ENCODE results near the gene PAIP2. TPM values are rescaled to one million over a fixed set of nuclear protein-coding genes. Genes with fewer than 3 reads are reported as not detected.
"Not testable (repeated sequence)": the region's sequence is repeated elsewhere in the genome, so short reads cannot be mapped to it uniquely, and the experiment has no call there.

PAIP2 gene
- total RNA-seq, 1 experiment from 2014 or later, result 119 TPM

DNA sequence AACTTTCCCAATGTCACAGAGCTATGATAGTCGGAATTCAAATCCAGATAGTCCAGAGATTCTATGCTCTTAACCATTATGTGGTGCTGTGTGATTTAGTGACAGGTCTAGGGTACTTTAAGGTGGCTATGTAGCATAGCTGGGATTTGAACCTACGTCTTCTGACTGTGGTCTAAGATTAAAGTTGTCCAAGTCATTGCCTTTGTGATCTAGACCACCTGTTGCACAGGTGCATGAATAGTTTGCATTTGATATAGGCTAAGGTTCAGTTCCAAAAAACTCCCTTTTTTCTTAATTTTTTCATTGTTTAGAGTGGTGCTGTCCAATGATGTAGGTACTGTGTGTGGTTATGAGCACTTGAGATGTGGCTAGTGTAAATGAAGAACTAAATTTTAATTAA is 2.5 kb downstream of the PAIP2 start:
- Histone ChIP-seq H3K27ac (no peak overlapping the region), H3K36me3 (peaks cover 20% of the 10 kb centered on the region), H3K4me1 (replicated peaks) (peaks cover 13% of the 10 kb centered on the region), H3K4me3 (no peak overlapping the region), H3K27me3 (replicated peaks) (no peaks in the 10 kb centered on the region), H3K9me3 (replicated peaks) (no peaks in the 10 kb centered on the region)
- DNase-seq (ENCODE audit: low read depth in 1 of 2, low spot score in 2 of 2), result no peak

DNA sequence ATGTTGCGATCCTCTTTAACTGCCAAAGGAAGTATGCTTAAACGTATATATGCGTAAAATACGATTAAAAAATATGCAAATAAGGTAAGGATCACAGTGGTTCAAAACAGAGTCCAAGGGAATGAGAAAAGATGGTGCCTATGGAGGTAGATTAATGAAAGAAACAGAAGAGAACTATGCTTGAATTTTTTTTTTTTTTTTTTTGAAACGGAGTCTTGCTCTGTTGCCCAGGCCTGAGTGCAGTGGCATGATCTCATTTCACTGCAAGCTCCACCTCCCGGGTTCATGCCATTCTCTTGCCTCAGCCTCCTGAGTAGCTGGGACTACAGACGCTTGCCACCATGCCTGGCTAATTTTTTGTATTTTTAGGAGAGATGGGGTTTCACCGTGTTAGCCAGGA is 3.8 kb downstream of the PAIP2 start:
- Histone ChIP-seq H3K4me1 (replicated peaks) (peaks cover 13% of the 10 kb centered on the region), H3K36me3 (peaks cover 25% of the 10 kb centered on the region)
- not testable (repeated sequence) for H3K27me3 ChIP-seq (replicated peaks); H3K9me3 ChIP-seq (replicated peaks); H3K27ac ChIP-seq; DNase-seq (ENCODE audit: low read depth in 1 of 2, low spot score in 2 of 2); H3K4me3 ChIP-seq

DNA sequence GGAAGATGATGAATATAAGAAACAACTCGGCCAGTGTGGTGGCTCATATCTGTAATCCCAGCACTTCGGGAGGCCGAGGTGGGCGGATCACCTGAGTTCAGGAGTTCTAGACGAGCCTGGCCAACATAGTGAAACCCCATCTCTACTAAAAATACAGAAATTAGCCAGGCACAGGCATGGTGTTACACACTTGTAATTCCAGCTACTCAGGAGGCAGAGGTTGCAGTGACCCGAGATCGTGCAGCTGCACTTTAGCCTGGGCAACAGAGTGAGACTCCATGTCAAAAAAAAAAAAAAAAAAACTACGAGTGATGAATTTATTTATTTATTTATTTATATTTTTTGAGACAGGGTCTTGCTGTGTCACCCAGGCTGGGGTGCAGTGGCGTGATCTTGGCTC is 6.2 kb downstream of the PAIP2 start:
- peaks cover 21% of the 10 kb centered on the region for H3K36me3 ChIP-seq
- not testable (repeated sequence) for H3K4me3 ChIP-seq; H3K27ac ChIP-seq; DNase-seq (ENCODE audit: low read depth in 1 of 2, low spot score in 2 of 2); H3K27me3 ChIP-seq (replicated peaks); H3K9me3 ChIP-seq (replicated peaks); H3K4me1 ChIP-seq (replicated peaks)

DNA sequence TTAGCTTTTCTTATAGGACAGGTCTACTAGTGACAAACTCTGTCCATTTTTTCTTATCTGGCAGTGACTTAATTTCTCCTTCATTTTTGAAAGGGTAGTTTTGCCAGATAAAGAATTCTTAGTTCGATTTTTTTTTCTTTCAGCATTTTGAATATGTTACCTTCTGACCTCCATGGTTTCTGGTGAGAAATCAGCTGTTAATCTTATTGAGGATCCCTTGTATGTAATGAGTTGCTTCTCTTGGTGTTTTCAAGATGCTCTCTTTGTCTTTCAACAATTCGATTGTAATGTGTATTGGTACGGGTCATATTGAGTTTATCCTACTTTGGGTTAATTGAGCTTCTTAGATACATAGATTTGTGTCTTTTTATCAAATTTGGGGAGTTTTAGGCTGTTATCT is 12.5 kb downstream of the PAIP2 start:
- Histone ChIP-seq H3K36me3 (peaks cover 43% of the 10 kb centered on the region), H3K4me1 (replicated peaks) (no peaks in the 10 kb centered on the region)
- DNase-seq (ENCODE audit: low read depth in 1 of 2, low spot score in 2 of 2), result no peak

DNA sequence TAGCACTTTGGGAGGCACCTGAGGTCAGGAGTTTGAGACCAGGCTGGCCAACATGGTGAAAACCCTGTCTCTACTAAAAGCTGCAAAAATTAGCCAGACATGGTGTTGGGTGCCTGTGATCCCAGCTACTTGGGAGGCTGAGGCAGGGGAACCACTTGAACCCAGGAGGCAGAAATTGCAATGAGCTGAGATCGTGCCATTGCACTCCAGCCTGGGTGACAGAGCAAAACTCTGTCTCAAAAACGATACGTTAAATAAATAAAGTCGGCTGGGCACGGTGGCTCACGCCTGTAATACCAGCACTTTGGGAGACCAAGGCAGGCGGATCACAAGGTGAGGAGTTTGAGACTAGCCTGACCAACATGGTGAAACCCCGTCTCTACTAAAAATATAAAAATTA is 14.2 kb downstream of the PAIP2 start:
- DNase-seq (ENCODE audit: low read depth in 1 of 2, low spot score in 2 of 2); H3K4me1 ChIP-seq (replicated peaks); H3K4me3 ChIP-seq; H3K27ac ChIP-seq; H3K27me3 ChIP-seq (replicated peaks); H3K9me3 ChIP-seq (replicated peaks): not testable (repeated sequence)
- peaks cover 43% of the 10 kb centered on the region for H3K36me3 ChIP-seq

More for the DNA sequence above, 12.5 kb downstream of the PAIP2 start:
- H3K9me3 ChIP-seq (replicated peaks), result no peaks in the 10 kb centered on the region
- no peak overlapping the region for H3K27ac ChIP-seq
- H3K4me3 ChIP-seq, result no peak overlapping the region
- no peaks in the 10 kb centered on the region for H3K27me3 ChIP-seq (replicated peaks)

DNA sequence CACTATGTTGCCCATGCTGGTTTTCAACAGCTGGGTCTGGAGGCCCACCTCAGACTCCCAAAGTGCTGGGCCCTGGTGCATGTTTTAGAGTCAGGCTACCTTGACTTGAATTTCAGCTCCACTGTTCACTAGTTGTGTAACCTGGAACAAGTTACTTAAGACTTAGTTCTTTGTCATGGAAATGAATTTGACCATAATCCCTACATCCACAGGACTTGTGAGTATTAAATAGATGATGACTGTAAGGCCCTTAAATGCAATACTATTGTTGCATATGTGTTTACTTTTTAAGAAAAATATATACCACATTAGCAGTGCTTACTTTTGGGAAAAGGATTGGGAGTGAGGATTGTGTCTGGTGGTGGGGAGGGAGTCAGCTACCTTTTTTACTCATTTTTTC is 16.4 kb downstream of the PAIP2 start:
- Histone ChIP-seq H3K4me3 (no peak overlapping the region), H3K9me3 (replicated peaks) (no peaks in the 10 kb centered on the region), H3K27me3 (replicated peaks) (no peaks in the 10 kb centered on the region), H3K36me3 (peaks cover 43% of the 10 kb centered on the region), H3K27ac (no peak overlapping the region), H3K4me1 (replicated peaks) (no peaks in the 10 kb centered on the region)
- DNase-seq (ENCODE audit: low read depth in 1 of 2, low spot score in 2 of 2), result no peak

DNA sequence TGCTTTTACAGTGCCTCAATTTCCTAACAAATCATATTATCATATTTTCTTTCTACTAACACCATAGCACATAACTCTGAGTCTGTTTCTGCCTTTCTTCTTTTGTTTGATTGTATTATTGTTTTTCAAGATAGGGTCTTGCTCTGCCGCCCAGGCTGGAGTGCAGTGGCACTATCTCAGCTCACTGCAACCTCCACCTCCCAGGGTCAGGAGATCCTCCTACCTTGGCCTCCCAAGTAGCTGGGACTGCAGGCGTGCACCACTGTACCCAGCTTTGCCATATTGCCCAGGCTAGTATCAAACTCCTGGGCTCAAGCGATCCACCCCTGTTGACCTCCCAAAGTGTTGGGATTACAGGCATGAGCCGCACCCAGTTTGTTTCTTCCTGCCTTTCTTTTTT is 18.7 kb downstream of the PAIP2 start:
- no peak for DNase-seq (ENCODE audit: low read depth in 1 of 2, low spot score in 2 of 2)
- H3K36me3 ChIP-seq, result peaks cover 50% of the 10 kb centered on the region
- no peaks in the 10 kb centered on the region for H3K27me3 ChIP-seq (replicated peaks)
- no peaks in the 10 kb centered on the region for H3K9me3 ChIP-seq (replicated peaks)
- H3K4me3 ChIP-seq, result no peak overlapping the region
- no peak overlapping the region for H3K27ac ChIP-seq
- no peaks in the 10 kb centered on the region for H3K4me1 ChIP-seq (replicated peaks)

DNA sequence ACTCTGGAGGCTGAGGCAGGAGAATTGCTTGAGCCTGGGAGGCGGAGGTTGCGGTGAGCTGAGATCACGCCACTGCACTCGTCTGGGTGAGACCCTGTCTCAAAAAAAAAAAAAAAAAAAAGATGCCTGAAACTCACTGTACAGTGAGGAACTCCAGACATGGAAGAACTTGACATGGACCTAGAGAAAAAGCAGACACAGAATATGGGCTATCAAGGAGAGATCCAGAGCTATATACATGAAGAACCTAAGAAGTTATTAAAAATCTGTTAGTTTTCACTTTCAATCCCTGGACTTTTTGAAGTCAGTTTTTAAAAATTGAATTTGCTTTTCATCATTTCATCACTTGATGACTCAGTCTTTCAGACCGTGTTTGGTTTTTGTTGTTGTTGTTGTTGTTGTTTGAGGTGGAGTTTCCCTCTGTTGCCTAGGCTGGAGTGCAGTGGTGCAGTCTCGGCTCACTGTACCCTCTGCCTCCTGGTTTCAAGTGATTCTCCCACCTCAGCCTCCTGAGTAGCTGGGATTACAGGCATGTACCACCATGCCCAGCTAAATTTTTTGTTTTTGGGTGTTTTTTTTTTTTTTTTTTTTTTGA is 20.3 kb downstream of the PAIP2 start:
- H3K36me3 ChIP-seq, result peaks cover 59% of the 10 kb centered on the region
- H3K4me1 ChIP-seq (replicated peaks), result no peaks in the 10 kb centered on the region
- H3K9me3 ChIP-seq (replicated peaks), result no peaks in the 10 kb centered on the region
- no peak overlapping the region for H3K4me3 ChIP-seq
- H3K27me3 ChIP-seq (replicated peaks), result no peaks in the 10 kb centered on the region
- no peak for DNase-seq (ENCODE audit: low read depth in 1 of 2, low spot score in 2 of 2)
- no peak overlapping the region for H3K27ac ChIP-seq

DNA sequence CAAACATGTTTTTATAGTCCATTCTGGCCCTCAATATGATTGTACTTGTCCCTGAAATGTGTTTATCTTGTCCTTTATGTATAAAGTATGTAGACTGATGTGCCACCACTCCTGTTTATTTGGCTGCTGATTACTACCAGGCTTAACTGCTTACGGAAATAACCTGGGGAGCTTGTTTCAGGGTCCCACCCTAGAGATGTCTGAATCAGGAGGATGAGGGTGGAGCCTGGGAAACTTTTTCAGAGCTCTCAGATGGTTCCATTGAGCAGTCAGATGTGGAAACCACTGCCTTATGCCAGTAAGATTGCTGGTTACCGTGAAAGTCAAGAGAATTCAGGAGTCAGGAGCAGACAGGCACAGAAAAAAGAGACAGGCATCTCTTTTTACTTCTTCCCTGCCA is 22.3 kb downstream of the PAIP2 start:
- Histone ChIP-seq H3K9me3 (replicated peaks) (no peaks in the 10 kb centered on the region), H3K27me3 (replicated peaks) (no peaks in the 10 kb centered on the region), H3K4me1 (replicated peaks) (no peaks in the 10 kb centered on the region), H3K4me3 (no peak overlapping the region), H3K36me3 (peaks cover 57% of the 10 kb centered on the region), H3K27ac (no peak overlapping the region)
- DNase-seq (ENCODE audit: low read depth in 1 of 2, low spot score in 2 of 2), result no peak

DNA sequence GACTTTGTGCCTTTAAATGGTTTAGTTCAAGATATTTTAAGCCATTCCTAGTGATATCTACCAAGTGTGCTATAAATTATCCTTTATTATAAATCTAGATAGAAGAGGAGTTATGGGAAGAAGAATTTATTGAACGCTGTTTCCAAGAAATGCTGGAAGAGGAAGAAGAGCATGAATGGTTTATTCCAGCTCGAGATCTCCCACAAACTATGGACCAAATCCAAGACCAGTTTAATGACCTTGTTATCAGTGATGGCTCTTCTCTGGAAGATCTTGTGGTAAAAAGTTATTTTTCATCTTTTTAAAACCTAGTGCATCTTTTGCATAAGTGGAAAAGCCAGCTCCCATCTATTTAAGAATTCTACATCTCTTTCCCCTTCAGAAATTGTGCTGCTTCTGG is 22.8 kb downstream of the PAIP2 start:
- Histone ChIP-seq H3K36me3 (peaks cover 57% of the 10 kb centered on the region), H3K4me3 (no peak overlapping the region), H3K27me3 (replicated peaks) (no peaks in the 10 kb centered on the region), H3K27ac (no peak overlapping the region), H3K9me3 (replicated peaks) (no peaks in the 10 kb centered on the region), H3K4me1 (replicated peaks) (no peaks in the 10 kb centered on the region)
- no peak for DNase-seq (ENCODE audit: low read depth in 1 of 2, low spot score in 2 of 2)

DNA sequence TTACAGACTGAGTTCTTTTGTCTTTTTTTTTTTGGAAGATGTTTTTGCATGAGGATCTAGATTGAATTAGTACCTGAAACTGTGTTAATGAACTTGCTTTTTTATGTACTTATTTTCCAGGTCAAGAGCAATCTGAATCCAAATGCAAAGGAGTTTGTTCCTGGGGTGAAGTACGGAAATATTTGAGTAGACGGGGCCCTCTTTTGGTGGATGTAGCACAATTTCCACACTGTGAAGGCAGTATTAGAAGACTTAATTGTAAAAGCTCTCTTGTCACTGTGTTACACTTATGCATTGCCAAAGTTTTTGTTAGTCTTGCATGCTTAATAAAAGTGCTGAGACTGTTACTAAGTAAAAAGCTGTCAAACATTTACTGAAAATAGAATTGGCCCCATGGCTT is 27.0 kb downstream of the PAIP2 start:
- Histone ChIP-seq H3K36me3 (peaks cover 86% of the 10 kb centered on the region), H3K27me3 (replicated peaks) (no peaks in the 10 kb centered on the region), H3K27ac (no peak overlapping the region), H3K9me3 (replicated peaks) (no peaks in the 10 kb centered on the region), H3K4me1 (replicated peaks) (no peaks in the 10 kb centered on the region), H3K4me3 (no peak overlapping the region)
- no peak for DNase-seq (ENCODE audit: low read depth in 1 of 2, low spot score in 2 of 2)

DNA sequence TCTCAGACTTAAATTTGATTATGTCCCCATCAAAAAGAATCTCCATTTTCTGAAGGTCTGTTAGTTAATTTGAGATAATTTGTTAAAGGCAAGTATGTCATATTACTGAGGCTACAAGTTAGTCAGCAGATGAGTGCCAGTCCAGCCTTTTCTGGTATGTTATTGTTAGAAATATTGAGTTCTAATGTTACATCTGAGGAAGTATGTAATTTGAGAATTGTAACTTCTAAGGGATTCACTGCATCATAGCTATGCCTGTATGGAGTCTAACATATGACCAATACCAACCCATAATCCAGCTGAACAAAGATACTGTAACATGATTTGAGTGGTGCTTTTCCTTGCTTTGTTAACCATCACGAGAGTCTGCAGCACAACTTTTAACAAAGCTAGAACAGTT is 27.5 kb downstream of the PAIP2 start:
- Histone ChIP-seq H3K36me3 (peaks cover 82% of the 10 kb centered on the region), H3K27ac (no peak overlapping the region), H3K27me3 (replicated peaks) (no peaks in the 10 kb centered on the region), H3K4me3 (no peak overlapping the region), H3K4me1 (replicated peaks) (no peaks in the 10 kb centered on the region), H3K9me3 (replicated peaks) (no peaks in the 10 kb centered on the region)
- DNase-seq (ENCODE audit: low read depth in 1 of 2, low spot score in 2 of 2), result no peak

DNA sequence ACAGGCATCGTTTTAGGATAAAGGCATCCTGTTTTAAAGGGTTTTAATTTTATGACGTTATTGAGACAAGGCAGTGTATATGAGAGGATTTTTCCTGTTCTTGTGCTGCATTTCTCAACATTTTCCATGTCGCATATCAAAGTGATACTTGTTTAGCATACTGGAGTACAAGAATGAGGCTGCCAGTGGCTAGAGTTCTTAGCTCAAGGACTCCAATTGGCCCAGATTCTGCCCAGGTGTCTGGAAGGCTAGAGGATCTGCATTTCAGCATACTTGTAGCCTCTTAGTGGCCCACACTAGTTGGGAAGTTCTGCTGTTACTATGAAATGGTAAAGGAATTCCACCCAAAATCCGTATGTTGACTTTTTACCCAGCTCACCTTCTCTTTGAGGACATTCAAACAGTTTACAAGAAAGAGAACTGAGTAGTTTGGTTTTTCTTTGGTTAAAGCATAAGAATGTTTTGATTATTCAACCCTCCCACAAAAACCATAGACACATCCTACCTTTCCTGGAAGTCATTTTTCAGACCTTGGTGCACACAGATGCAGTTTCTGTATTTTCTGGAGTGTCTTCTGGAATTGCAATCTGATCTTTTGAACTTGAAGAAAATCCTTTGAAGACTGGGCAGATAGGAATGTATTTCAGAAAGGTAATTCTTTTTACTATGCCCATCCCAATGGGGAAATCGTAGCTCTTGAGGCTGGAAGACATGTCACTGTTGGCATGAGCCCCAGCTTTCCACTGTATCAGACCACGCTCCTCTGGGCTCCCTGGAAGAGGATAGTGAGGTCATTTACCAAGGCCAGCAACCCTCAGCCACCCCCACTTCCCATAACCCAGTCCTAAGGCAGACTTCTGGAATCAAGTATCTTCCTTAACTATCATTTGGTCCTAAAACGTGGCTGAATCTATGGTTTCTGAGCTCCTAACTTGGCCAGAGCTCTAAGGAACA is 30.1 kb downstream of the PAIP2 start:
- Histone ChIP-seq H3K9me3 (replicated peaks) (no peaks in the 10 kb centered on the region), H3K36me3 (peaks cover 58% of the 10 kb centered on the region), H3K4me1 (replicated peaks) (no peaks in the 10 kb centered on the region), H3K4me3 (no peak overlapping the region), H3K27ac (no peak overlapping the region), H3K27me3 (replicated peaks) (no peaks in the 10 kb centered on the region)
- no peak for DNase-seq (ENCODE audit: low read depth in 1 of 2, low spot score in 2 of 2)

DNA sequence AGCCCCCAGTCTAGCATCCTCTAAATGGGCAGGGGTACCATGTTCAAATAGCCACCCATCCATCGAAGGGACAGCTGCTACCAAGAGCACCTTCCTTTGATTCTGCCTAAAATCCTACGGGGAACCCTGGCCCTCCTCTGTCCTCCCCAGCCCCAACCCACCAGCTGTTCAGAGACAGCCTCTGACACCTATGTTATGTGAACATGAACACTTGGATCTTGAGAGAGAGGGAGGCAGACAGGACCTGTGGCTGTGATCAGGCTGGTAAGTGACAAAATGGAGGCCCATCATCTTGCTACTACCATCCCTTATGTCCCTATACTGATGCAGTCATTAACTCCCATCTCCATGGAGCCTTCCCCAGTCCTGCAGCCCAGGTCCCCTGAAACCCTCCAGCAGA is 33.3 kb downstream of the PAIP2 start:
- Histone ChIP-seq H3K27ac (no peak overlapping the region), H3K9me3 (replicated peaks) (no peaks in the 10 kb centered on the region), H3K27me3 (replicated peaks) (no peaks in the 10 kb centered on the region), H3K4me1 (replicated peaks) (no peaks in the 10 kb centered on the region), H3K4me3 (no peak overlapping the region), H3K36me3 (peaks cover 34% of the 10 kb centered on the region)
- DNase-seq (ENCODE audit: low read depth in 1 of 2, low spot score in 2 of 2), result no peak

Data from SJSA1 (cell line).